ENCODE data around the gene BEAN1.

The BEAN1 gene

DNA sequence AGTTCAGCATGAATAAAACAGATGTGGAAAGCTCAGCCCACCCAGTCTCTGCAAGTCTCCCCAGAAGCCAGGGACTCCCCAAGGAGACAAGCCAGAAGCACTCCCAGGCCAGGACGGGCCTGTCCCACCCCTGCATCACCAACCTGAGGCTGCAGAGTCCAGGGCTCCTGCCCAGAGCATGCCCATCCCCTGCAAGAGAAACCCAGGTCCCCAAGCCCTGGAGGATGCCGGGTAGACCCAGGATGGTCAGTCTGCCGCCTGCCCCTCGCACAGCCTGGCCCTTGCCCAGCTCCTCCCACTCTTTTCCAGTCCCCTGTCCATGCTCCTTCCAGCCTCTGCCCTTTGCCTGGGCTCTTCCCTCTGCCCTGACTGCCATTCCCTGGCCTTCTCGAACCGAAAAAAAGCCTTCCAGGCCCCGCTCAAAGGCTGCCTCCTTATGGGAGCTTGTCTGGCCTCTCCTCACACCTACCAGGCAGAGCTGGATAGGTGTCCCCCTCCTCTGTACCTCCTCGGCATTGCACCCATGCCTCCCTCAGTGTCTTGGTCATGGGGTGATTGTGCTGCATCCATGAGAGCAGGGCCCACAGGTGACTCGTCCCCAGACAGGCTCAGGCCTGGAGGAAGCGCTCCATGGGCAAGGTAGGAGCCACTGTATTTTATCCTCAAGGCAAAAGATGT, 44.8 kb downstream of the BEAN1 start:
- DNase-seq, result no peak

GRCh38 chr16:66473051-66473571, 46.0 kb downstream of the BEAN1 start:
- DNase-seq, result no peak

DNA sequence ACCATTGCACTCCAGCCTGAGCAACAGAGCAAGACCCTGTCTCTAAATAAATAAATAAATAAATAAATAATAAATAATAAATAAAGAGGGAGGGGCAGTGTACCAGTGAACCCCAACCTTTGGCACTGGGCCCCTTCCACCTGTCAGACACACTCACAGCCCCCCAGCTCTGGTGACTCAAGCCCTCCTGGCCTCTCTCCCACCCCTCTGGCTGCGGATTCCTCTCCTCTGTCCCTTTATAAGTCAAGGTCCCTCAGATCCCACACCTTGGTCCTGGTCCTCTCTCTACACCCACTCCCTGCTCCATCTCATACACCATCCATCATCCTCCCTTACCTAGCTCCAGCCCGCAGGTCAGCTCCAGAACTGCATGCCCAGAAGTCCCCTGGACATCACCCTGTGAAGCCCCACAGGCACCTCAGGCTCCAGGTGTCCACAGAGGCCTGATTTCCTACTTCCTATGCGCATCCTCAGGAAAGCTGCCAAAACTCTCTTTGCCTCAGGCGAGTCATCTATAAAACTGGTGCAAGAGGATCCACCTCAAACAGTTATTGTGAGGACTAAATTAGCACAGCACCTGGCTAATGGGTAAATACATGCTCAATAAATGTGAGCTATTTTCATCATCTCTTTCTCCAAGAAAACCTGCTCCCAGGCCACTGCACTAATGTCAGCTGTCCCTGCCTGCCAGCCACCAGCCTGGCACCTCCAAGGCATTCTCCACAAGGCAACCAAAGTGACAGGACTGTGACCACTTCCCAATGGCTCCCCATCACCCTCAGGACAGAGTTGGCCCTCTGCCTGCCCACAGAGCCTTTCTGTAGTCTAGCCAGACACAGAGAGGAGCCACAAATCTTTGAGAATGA, 46.8 kb downstream of the BEAN1 start:
- DNase-seq, result no peak

- DNase-seq, result no peak
These were observed 47.7 kb downstream of the BEAN1 start for GRCh38 chr16:66474750-66475199.

DNA sequence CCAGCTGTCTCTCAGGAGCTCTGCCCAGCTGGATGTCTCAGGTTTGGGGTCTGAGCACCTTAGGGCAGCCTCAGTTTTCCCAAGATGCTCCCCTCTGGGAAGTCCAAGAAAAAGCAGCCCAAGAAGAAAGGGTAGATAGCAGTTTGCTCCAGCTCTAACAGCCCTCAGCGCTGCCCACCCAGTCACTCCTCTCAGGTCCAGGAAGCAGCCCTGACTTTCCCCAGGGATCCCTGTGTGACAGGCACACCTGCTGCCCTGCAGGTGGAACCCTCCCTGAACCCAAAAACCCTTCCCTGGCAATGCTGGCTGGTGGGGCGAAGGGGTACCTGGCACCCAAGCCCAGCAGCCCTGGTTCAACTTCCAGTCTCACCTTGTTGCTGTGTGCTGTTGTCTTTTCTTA, 48.1 kb downstream of the BEAN1 start:
- no peak for DNase-seq

DNA sequence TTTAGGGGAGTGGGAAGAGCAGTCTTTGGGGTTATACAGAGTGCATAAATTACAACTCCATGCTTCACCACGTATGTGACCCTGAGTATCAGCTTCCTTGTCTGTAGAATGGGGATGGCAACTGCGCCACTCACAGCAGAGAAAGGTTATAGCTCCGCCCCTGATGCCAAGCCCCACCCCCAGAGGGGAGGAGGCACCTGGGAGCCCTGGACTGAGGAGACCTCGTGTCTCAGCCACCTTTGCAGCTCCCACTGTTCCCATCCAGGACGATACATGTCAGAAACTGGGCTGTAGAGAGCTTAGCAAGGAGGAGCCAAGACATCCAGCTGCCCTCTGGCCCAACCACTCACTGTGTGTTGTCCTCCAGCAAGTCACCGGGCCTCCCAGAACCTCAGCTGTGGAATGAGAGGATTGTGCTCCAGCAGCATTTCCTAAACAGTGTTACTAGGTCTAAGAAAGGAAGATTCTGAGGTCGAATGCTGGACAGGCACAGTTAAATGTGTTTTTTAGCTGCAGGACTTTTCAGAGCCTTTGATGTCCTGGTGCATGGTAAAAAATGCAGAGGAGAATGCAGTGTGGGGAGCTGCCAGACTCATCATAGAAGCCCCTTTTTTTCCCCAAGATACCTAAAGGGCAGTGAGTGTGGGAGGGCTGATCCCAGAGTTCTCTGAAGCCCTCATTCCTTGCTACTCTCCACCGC, 49.4 kb downstream of the BEAN1 start:
- no peak for DNase-seq

DNA sequence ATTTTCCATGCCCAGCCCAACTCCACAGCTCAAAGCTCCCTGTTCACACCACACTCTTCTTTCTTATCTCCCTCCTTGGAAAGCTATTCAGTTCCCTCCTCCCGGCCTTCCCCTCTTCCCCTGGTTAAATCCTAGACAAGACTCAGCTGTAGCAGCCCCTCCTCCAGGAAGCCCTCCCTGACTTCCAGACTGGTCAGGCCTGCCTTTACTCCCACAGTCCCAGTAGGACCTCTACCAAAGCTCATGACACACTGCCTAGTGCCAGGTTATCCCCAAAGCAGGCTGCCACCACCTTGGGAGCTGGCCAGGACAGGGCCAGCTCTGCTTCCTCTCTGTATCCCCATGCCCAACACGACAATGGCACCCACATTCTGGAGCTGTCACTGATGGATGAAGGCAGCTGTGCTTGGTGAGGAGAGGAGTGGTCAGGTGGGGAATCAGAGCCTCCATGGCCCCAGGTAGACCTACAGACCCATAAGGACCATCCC, 50.0 kb downstream of the BEAN1 start:
- no peak for DNase-seq

- DNase-seq, result peak in 1 of 2 experiments; percentile 54
These were observed 51.8 kb downstream of the BEAN1 start for GRCh38 chr16:66478733-66479511.

DNA sequence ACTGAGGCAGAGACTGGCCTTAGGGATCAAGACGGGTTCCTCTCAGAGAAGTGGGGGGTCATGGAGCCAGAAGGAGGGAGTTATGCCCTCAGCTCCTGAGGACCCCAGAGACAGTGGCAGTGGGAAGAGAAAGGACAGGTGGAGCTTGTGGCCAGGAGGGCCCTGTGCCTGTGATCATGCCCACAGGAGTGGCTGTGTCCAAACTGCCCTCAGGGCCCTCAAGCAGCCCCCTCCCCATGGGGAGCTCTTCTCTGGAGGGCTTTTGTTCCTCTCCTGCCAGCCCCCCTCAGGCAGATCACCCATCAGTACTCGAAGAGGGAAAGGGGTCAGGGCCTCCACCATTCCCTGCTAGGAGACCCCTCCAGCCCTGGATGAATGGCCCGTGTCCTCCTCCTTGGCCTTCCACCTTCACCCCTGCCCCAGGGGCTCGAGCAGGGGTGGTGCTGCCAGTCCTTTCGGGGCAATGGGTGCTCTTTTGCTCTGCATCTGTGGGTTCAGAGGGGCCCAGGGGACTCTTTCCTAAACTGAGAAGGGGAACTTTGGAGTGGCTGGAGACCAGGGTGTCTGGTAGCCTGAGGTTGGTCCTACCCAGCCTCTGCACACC, 52.7 kb downstream of the BEAN1 start:
- no peak for DNase-seq

DNA sequence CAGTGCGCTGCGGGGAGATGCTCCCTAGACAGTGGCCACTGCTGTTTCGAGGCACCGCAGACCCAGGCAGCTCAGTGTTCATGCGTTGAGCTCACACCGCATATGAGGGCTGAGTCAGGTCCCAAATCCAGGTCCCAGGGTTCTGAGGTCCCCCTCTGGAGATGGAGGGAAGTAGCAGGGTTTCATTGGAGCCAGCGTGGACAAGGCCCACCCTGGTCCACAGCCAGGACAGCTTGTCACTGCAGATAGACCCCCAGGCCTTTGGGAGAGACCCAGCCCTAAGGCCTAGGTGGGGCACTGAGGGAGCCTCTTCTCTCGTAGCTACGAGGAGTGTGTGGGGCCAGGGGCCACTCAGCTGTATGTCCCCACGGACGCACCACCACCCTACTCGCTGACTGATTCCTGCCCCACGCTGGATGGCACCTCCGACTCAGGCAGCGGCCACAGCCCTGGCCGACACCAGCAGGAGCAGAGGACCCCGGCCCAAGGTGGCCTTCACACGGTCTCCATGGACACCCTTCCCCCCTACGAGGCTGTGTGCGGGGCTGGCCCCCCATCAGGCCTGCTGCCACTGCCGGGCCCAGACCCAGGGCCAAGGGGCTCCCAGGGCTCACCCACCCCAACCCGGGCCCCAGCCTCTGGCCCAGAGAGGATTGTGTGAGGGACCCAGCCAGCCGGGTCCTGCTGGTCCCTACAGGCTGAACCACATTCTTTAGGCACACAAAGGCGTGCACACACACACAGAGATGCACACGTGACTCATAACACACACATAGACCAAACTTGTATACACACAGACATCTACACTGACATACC, 53.4 kb downstream of the BEAN1 start:
- no peak for DNase-seq

DNA sequence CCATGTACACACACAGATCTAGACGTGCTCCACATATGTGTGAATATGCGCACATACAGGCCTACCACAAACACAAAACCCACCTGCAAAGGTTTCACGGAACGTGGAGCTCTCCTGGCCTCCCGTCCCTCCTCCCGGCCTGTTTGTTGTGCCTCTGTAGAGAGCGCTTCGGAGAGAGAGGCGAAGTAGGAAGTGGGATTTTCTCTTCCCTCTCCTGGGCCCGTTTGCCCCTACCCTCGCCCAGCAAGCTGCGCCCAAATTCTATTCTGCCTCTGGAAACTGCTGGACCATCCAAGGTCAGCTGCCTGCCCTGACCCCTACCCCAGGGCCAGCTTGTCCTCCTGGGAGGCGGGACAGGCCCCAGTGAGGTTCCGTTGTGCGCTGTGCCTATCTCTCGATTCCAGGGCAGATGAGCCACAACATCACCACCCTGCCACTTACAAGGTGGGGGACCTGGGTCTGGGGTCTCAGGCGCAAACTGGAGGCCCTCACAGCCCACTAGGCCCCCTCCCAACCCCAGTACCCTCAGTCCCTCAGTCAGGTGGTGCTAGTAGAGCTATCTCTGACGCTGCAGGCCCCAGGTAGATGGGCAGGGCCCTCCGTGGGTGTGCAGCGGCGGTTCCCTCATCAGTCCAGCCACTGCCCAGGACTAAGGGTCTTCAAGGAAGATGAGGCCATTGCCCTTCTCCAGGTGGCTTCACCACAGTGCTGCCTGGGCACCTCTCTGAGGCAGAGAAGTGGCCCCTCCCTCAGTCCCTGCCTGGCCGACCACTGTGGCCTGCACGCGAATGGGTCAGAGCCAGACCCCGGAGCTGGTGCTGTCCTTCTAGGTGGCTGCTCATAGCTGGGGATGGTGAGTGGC, 54.2 kb downstream of the BEAN1 start:
- no peak for DNase-seq

DNA sequence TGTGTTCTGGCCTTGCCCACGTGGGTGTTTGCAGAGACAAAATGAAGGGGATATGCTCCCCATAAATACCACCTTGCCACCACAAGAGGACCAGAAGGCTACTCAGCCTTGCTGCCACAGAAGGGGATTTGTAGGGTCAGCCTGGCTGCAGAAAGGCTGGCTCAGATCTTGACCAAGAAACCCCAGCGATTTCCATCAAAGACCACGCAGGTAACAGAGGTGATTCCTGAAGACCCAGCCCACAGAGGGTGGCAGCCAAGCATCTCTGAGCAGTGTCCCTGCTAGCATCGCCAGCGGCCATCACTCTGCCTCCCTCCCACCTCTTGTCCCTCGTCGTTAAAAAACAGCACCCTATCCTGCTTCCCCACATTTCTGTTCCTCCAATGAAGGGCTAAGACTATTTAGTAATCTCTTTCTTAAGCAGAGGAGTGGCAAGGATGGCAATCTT, 54.9 kb downstream of the BEAN1 start:
- DNase-seq, result no peak

- DNase-seq, result peak; percentile 41 to 59
These were observed 56.8 kb downstream of the BEAN1 start for GRCh38 chr16:66483689-66484452.

GRCh38 chr16:66484453-66485213, 57.5 kb downstream of the BEAN1 start:
- DNase-seq, result no peak

DNA sequence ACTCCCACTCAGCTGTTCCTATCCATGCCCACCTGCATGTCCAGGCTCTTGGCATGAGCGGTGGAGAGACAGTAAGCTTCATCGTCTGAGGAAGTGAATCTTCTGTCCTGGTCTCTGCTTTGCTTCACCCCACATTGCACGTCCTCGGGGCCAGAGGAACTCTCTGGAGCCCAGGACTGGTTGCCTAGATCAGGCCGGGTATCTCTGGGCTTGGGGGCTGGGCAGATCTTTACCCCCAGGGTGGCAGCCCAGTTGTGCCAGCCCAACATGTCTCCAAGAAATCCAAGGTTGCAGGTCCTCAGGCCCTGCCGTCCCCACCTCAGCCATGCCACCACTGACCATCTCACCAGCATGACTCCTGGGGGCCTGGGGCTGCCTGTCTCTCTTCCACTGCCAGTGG, 58.3 kb downstream of the BEAN1 start:
- no peak for DNase-seq

DNA sequence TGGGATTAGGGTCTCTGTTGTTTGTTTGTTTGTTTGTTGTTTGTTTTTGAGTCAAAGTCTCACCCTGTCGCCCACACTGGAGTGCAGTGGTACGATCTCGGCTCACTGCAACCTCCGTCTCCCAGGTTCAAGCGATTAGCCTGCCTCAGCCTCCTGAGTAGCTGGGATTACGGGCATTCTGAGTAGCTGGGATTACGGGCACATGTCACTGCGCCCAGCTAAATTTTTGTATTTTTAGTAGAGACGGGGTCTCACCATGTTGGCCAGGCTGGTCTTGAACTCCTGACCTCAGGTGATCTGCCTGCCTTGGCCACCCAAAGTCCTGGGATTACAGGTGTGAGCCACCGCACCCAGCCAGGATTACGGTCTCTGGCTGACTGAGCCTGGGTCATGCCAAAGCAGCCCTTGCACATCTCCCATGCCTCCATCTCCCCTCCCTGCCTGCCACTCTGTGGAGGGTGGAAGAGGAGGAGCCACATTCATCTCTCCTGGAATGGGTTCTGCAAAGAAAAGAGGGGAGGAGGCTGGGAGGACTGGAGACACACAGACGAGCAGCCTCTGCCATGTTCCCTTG, 59.2 kb downstream of the BEAN1 start:
- no peak for DNase-seq

DNA sequence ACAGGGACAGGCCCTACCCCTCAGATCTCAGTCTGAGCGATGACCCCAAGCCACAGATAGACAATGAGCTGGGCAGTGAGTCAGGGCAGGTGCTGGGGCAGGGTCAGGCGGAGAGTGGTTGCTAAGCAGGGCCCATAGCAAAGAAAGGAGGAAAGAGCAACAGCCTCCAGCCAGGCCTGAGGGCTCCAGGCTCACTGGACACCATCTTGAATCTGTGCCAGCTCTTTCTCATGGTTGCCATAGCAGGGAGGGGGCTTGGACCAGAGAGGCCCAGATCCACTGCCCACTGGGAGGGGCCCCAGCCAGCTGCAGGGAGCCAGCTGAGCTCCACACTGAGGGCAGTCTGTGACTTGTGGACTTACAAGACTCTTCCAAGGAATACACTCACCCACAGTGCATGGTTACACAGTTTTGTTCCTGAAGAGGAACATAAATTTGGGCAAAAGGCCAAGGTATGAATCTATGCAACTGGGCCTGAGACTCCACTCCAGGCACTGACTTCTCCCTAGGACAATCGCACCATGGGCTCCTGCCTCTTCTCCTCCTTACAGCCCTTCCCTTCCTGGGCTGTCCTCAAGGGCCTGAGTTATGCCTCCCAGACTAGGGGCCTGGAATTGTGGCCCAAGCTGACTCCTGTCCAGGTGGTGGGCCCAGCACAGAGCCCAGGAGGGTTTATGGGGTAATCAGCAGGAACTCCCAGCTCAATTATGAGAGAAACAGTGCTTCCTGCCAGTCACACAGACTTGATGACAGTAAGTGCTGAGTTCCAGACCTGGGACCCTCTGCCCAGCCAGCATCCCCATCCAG, 59.9 kb downstream of the BEAN1 start:
- no peak for DNase-seq

All from SW 1271 (cell line).